ENCODE results near the gene MRPL30.
"Not testable (repeated sequence)": the region's sequence is repeated elsewhere in the genome, so short reads cannot be mapped to it uniquely, and the experiment has no call there.

The MRPL30 gene

GRCh38 chr2:99184811-99185210 lies 3.8 kb downstream of the MRPL30 start:
- no peak for DNase-seq (ENCODE audit: low spot score)

GRCh38 chr2:99187011-99187410 lies 6.0 kb downstream of the MRPL30 start:
- DNase-seq (ENCODE audit: low spot score) = no peak

GRCh38 chr2:99188357-99188756 lies 7.4 kb downstream of the MRPL30 start:
- DNase-seq (ENCODE audit: low spot score) = no peak

GRCh38 chr2:99190548-99190947 lies 9.6 kb downstream of the MRPL30 start:
- DNase-seq (ENCODE audit: low spot score) = no peak

- not testable (repeated sequence) for DNase-seq (ENCODE audit: low spot score)
Observed at GRCh38 chr2:99192364-99192763, 11.4 kb downstream of the MRPL30 start.

GRCh38 chr2:99198103-99198841 lies 17.3 kb downstream of the MRPL30 start:
- no peak for DNase-seq (ENCODE audit: low spot score)

GRCh38 chr2:99200076-99200800 lies 19.3 kb downstream of the MRPL30 start:
- no peak for DNase-seq (ENCODE audit: low spot score)

- no peak for DNase-seq (ENCODE audit: low spot score)
Observed at GRCh38 chr2:99201959-99202678, 21.1 kb downstream of the MRPL30 start.

- DNase-seq (ENCODE audit: low spot score) = no peak
Observed at GRCh38 chr2:99205491-99205890, 24.5 kb downstream of the MRPL30 start.

GRCh38 chr2:99216096-99216495 lies 35.1 kb downstream of the MRPL30 start:
- no peak for DNase-seq (ENCODE audit: low spot score)

- no peak for DNase-seq (ENCODE audit: low spot score)
Observed at GRCh38 chr2:99217929-99218501, 37.0 kb downstream of the MRPL30 start.

- not testable (repeated sequence) for DNase-seq (ENCODE audit: low spot score)
Observed at GRCh38 chr2:99233177-99233576, 52.2 kb downstream of the MRPL30 start.

- no peak for DNase-seq (ENCODE audit: low spot score)
Observed at GRCh38 chr2:99238599-99238998, 57.6 kb downstream of the MRPL30 start.

- DNase-seq (ENCODE audit: low spot score) = no peak
Observed at GRCh38 chr2:99240431-99240830, 59.4 kb downstream of the MRPL30 start.

GRCh38 chr2:99242151-99242550 lies 61.2 kb downstream of the MRPL30 start:
- no peak for DNase-seq (ENCODE audit: low spot score)

Data from ecto neural progenitor cell (in vitro differentiated cells).